Stimulated activated CD4-positive, alpha-beta T cell treated with anti-CD3 and anti-CD28 coated beads, Interleukin-2, amount 100 ng/mL, for 4 hours (primary cell): ENCODE results near the gene UGT2B17.
"Not testable (repeated sequence)": the region's sequence is repeated elsewhere in the genome, so short reads cannot be mapped to it uniquely, and the experiment has no call there.

Experiments
- DNase-seq: peaks from one replicate; pipeline ENCODE4 v3.0.0-alpha.2; 2020; ENCODE audit warnings: low read depth

The UGT2B17 gene

GRCh38 chr4:68569036-68569435 is 7.1 kb downstream of the UGT2B17 start:
- not testable (repeated sequence) for DNase-seq

- not testable (repeated sequence) for DNase-seq
Observed at GRCh38 chr4:68568535-68568934, 7.6 kb downstream of the UGT2B17 start.

- not testable (repeated sequence) for DNase-seq
Observed at GRCh38 chr4:68566364-68566763, 9.8 kb downstream of the UGT2B17 start.

GRCh38 chr4:68565082-68565481 is 11.0 kb downstream of the UGT2B17 start:
- DNase-seq = not testable (repeated sequence)

GRCh38 chr4:68560364-68561070 is 15.6 kb downstream of the UGT2B17 start:
- DNase-seq = not testable (repeated sequence)

- DNase-seq = not testable (repeated sequence)
Observed at GRCh38 chr4:68553830-68554229, 22.3 kb downstream of the UGT2B17 start.

GRCh38 chr4:68552818-68553811 is 23.0 kb downstream of the UGT2B17 start:
- not testable (repeated sequence) for DNase-seq

GRCh38 chr4:68542742-68543141 is 33.4 kb downstream of the UGT2B17 start:
- not testable (repeated sequence) for DNase-seq

- DNase-seq = no peak
Observed at GRCh38 chr4:68536375-68536774, 39.7 kb downstream of the UGT2B17 start.

- no peak for DNase-seq
Observed at GRCh38 chr4:68535974-68536373, 40.1 kb downstream of the UGT2B17 start.

GRCh38 chr4:68522232-68522631 is 53.9 kb downstream of the UGT2B17 start:
- not testable (repeated sequence) for DNase-seq

- DNase-seq = no peak
Observed at GRCh38 chr4:68520985-68521384, 55.1 kb downstream of the UGT2B17 start.

GRCh38 chr4:68518889-68519288 is 57.2 kb downstream of the UGT2B17 start:
- DNase-seq = no peak

GRCh38 chr4:68505452-68505851 is 70.7 kb downstream of the UGT2B17 start:
- DNase-seq = not testable (repeated sequence)

GRCh38 chr4:68504836-68505235 is 71.3 kb downstream of the UGT2B17 start:
- not testable (repeated sequence) for DNase-seq

GRCh38 chr4:68503462-68503861 is 72.7 kb downstream of the UGT2B17 start:
- not testable (repeated sequence) for DNase-seq

GRCh38 chr4:68499021-68499420 is 77.1 kb downstream of the UGT2B17 start:
- DNase-seq = no peak

GRCh38 chr4:68498413-68499007 is 77.6 kb downstream of the UGT2B17 start:
- peak; percentile 44 for DNase-seq

GRCh38 chr4:68494688-68495087 is 81.4 kb downstream of the UGT2B17 start:
- DNase-seq = no peak

GRCh38 chr4:68490826-68491457 is 85.2 kb downstream of the UGT2B17 start:
- DNase-seq = no peak

- DNase-seq = no peak
Observed at GRCh38 chr4:68489338-68489737, 86.8 kb downstream of the UGT2B17 start.
